Hematopoietic multipotent progenitor cell treated with erythropoietin and hydrocortisone succinate and interleukin-3 and kit ligand, for 6 days (in vitro differentiated cells): ENCODE measurements around the gene PPP1R8.
"Not testable (repeated sequence)": the region's sequence is repeated elsewhere in the genome, so short reads cannot be mapped to it uniquely, and the experiment has no call there.

Experiments
- DNase-seq: peaks from one replicate; pipeline ENCODE4 v3.0.0-alpha.2; 2015

The PPP1R8 gene

DNA sequence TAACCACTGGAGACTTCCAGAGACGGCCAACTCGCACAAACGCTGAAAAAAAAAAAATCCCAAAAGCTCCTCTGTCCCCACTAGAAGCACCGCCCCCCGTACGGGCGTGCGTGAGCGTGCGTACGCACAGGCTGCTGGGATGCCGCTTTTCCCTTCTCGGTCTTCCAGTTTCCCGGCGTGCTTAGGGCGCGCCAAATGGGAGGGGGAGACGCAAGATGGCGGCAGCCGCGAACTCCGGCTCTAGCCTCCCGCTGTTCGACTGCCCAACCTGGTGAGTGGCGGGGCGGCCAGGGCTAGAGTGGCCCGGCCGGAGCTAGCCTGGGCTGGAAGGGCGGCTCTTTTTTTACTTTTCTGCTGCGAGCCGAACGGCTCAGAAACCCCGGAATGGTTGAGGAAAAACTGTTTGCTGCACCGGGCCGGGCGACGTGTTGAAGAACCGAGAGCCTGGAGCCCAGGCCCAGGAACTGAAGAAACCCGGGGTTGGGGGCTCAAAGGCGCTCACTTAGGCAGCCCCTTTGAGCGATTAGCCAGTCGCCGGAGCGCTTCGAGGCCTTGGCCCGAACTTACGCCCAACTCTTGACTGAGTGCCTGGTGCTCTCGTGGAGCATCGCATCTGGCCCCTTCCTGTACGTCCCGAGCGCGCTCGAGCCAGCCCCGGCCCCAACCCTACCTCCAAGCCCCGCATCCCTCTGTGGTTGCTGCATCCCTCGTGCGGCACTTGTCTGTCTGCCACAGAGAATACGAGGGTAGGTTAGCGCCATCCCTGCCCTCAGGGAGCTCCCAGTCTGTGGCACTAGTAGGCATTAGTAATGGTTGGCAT lies at the start of gene PPP1R8:
Gene PPP1R8 (plus strand): TSS at position 162 of the 820 bp plus-strand sequence. CDS start 54 bp downstream, at position 216.
- peak; percentile 98 for DNase-seq

DNA sequence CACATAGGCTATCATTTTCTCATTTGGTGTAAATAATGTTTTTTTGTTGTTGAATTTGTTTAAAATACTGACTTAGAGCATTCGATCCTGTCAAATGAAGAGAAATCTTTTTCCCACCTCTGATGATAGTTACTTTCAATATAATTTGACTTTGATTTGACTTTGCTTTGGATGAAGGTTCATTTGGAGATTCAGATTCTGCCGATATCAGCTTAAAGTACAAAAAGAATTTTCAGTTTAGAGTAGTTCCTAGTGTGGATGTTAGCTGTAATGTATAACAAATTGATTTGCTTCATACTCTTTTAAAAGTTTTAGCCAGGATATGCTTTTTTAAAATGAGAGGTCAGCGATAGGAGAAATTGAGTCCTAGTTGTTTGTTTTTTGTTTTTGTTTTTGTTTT lies 47.6 kb upstream of the PPP1R8 start:
- DNase-seq = no peak

DNA sequence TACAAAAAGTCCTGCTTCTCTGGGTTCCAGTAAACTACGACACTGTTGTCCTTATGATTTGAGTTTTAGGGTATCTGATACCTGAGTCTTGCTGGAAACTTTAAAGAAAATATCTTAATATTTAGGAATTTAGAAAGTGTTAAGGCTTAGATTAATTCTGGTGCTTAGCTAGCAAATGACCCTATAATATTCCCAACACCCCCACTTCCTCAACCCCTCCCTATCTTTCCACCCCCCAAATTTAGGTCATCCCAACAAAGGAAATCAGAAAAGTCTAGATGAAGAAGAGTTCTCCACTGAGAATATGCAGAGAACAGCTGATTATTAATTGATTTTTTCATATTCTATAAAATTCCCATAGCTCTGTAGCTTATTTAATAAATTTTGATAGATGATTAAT lies 45.9 kb upstream of the PPP1R8 start:
- no peak for DNase-seq

DNA sequence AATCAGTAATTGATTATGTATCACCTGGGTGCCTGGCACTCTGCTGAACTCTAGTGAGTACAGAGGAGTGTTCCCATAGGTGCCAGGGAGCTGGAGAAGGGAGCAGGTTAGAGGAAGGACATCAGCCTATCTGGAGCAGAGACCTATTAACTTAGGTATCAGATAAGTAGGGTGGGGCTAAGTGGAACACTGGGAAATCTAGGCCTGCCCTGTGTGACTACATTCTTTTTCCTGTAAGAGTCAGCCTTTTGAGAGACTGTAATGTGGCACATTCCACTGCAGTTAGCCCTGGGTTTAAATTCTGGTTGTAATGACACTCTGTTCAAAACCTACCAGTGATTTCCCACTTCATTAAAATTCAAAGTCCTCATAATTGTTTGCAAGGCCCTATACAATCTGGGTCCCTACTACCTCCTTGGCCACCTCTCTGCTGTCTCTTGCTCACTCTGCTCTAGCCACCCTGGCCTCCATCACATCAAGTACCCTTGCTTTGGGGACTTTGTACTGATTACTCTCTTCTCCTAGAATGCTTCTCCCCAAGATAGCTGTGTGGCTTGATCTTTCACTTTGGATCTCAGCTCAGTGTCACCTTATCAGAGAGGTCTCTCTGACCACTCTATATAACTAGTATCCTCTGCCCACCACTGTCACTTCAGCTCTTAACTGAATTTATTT lies 44.7 kb upstream of the PPP1R8 start:
- peak; percentile 18 for DNase-seq

DNA sequence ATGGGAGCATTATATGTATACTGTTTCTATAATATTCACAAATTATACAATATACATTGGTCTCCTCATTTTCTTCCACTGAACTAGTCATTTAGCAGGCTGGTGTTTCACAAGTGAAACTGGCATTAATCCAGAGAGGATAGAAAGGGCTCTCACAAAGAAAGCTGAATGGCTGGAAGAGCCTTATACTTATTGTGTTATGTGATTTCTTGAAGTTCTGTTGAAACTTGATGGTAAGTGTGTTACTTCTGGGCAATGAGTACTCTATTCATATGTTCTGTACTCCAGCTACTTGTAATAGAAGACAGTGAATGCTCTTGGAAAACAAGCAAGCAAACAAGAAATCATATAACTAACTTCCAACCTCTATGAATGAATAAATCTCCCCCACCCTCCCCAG lies 42.7 kb upstream of the PPP1R8 start:
- peak; percentile 39 for DNase-seq

DNA sequence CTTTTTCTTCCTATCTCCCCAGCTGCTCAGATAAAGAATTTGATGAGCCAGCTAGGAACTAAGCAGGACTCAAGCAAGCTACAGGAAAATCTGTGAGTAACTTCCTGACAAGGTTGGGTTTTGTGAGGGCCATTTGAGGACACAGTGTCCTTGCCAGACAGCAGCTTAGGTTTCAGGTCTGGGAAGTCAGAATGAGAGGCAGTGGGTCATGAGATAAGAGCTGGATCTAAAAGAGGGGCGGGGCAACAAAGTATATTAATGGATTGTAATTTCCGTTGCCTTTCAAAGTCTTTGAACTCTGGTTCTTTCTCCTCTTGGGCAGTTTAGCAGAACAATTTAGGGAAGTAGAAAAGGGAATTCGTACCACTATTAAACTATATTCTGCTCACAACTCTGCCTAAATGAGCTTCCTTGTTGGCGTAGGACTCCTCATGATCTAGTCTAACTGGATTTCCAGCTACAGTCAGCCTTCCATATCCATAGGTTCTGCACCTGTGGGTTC lies 41.0 kb upstream of the PPP1R8 start:
- peak; percentile 79 for DNase-seq

DNA sequence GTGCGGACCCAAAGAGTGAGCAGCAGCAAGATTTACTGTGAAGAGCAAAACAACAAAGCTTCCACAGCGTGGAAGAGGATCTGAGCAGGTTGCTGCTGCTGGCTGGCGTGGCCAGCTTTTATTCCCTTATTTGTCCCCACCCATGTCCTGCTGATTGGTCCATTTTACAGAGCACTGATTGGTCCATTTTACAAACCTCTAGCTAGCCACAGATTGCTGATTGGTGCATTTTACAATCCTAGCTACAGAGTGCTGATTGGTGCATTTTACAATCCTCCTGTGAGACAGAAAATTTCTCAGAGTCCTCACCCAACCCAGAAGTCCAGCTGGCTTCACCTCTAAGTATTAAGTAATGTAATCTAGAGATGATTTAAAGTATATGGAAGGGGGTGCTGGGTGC lies 40.3 kb upstream of the PPP1R8 start:
- not testable (repeated sequence) for DNase-seq

DNA sequence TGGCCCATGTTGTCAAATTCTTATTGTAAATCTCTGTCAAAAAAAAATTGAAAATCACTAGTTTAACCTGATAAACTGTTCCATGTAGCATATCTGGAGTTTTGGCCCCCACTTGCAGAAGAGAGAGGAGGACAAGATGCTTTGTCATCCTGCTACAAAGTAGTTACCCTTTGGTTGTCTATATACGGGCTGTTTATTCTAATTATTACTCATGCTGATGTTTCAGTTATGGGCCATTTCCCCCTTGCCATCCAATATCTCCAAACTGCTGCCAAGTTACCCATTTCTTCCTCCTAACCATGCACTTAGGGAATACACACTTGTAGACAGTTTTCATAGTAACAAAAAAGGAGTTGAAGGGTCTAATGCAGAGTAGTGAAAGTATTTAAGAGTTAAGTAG lies 35.0 kb upstream of the PPP1R8 start:
- DNase-seq = no peak

DNA sequence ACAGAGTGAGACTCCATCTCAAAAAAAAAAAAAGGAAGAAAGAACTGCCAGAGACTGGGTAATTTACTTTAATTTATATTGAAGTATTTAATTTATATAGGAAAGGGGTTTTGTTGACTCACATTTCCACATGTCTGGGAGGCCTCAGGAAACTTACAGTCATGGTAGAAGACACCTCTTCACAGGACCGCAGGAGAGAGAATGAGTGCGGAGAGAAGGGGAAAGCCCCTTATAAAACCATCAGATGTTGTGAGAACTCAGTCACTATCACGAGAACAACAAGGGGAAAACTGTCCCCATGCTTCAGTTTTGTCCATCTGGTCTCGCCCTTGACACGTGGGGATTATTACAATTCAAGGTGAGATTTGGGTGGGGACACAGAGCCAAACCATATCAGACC lies 25.8 kb upstream of the PPP1R8 start:
- DNase-seq = no peak

DNA sequence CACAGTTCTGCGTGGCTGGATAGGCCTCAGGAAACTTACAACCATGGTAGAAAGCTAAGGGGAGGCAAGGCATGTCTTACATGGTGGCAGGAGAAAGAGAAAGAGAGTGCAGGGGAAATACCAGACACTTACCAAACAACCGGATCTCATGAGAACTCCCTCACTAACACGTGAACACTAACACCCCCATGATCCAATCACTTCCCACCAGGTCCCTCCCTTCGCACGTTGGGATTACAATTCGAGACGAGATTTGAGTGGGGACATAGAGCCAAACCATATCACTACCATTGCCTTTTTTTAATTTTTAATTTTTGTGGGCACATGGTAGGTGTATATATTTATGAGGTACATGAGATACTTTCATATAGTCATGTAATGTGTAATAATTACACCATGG lies 23.8 kb upstream of the PPP1R8 start:
- no peak for DNase-seq

DNA sequence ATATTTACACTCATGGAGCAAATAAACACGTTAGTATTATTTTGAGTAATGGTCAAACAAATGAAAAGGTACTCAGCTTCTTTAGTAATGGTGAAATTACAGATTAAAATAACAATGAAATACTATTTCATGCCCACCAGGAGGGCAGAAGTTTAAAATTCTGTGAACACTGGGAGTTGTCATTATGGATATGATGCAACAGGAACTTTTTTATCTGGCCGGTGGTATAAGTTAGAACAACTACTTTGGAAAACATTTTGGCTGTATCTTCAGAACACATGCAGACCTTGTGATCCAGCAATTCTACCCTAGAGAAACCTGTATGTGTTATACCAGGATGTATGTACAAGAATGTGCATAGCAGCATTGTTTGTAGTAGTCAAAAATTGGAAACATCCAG lies 23.2 kb upstream of the PPP1R8 start:
- no peak for DNase-seq

DNA sequence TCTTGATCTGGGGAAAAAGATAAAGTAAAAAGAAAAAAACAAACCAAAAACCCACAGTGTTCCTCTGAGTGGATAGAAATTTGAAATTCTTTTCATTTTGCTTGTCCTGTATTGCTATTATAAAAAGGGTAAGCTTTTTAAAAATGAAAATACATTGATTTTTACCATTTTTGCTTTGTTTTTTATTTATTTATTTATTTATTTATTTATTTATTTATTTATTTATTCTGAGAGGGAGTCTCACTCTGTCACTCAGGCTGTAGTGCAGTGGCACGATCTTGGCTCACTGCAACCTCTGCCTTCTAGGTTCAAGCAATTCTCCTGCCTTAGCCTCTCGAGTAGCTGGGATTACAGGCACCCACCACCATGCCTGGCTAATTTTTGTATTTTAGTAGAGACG lies 22.5 kb upstream of the PPP1R8 start:
- not testable (repeated sequence) for DNase-seq

DNA sequence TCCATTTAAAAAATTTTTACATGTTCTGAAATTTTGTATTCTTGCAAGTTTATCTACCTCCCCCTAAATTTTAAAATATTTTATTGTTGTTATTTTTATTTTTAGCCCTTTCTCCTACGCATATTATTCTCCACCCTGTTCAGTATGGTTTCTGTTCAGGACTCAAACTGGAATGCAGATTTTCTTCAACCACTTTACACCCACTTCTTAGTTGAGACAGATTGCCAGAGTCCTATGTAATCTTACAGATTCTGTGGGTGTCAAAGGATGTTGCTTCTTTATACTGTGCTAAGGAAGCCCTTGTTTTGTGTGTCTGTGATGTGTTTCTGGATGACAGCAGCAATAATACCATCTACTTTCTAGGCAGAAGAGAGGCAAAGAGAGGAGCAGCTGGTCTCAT lies 20.7 kb upstream of the PPP1R8 start:
- DNase-seq = no peak

DNA sequence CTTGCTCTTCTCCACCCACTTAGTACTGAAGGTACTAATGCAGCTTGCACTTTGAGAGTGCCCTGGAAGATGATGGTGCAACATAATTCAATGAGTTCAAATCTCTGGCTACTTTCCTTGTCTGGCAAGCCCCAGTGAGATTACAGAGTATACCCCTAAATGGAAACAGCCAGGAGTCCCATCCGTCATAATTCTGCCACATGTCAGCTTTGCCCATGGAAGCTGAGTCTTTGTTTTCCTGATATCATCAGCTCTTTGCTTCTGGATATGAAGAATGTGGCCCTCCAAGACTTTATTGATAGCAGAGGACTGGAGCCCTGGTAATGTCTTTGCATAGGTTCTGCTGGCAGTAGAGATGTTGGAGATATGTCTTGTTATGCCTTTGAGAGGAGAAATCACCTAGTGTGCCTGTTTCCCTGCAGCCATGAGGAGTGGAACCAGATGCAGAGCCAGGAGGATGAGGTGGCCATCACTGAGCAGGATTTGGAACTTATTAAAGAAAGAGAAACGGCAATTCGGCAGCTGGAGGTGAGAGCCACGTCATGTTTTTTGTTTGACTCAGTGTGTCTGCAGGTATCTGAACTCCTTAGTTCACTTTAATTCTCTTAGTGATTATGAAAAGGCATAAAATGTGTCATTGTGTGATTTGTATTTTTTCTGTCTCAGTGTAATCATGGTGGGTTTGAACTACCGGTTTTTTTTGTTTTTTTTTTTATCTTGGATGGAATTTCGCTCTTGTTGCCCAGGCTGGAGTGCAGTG lies 18.7 kb upstream of the PPP1R8 start:
- no peak for DNase-seq

DNA sequence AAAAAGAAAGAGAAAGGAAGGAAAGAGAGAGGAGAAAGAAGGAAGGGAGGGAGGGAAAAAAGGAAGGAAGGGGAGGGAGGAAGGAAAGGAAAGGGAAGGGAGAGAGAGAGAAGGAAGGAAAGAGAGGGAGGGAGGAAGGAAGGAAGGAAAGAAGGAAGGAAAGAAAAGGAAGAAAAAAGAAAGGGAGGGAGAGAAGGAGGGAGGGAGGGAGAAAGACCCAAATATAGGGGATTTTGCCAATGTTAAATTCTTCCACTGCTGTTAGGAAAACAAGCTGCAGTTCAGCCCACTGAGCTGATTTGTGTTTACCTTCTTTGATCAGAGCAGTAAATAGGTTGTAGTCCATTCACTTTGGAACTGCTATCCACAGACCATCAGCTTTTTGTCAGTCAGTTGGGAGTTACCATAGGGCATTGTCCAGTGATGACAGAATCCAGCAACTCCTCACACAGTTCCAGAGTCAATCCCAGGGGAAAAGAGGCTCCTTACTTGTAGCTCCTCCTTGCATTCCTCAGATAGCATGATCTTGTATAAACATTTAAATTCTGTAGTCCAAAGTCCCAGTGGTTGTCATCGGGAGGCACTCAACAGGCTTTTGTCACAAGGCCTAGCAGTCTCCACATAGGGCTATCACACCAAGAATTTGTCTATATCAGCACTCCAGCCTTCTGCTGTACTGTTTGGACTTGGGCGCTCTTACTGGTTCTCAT lies 13.5 kb upstream of the PPP1R8 start:
- no peak for DNase-seq

DNA sequence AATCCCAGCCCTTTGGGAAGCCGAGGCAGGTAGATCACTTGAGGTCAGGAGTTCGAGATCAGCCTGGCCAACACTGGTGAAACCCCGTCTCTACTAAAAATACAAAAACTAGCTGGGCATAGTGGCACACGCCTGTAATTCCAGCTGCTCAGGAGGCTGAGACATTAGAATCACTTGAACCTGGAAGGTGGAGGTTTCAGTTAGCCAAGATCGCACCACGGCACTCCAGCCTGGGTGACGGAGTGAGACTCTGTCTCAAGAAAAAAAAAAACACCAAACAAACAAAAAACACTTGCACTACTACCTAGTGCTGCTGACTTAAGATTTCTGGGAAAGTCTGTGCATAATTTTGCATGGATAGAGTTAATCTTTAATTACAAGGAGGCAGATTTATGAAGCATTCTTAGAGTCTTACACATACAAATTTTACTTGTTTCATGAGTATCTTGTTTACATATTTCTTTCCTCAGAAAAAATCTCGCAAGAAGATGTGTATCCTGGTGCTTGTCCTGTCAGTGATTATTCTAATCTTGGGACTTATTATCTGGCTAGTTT lies 8.7 kb upstream of the PPP1R8 start:
- no peak for DNase-seq

DNA sequence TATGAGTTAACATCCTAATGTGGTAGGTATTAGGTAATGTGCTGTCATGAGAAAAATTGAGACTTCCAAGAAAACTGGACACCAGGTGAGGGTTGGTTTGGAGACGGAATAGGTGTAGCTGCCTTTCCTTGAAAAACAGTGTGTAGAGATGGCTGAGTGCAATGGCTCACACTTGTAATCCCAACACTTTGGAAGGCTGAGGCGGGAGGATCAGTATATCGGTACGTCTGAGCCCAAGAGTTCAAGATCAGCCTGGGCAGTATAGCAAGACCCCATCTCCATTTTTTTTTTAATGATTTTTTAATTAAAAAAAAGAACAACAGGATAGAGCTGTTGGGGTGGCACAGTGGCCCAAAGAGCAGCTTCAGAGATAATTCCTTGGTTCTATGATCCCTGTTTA lies 6.8 kb upstream of the PPP1R8 start:
- DNase-seq = no peak

DNA sequence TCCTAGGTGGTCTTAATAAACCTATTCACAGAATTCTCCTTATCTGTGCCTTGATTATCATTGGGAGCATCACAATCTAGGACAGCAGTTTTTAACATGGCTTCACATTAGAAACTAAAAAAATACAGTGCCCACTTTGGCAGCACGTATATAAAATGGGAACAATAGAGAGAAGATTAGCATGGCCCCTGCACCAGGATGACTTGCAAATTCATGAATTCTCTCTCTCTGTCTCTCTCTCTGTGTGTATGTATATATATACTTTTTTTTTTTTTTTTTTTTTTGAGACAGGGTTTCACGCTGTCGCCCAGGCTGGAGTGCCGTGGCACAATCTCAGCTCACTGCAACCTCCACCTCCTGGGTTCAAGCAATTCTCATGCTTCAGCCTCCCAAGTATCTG lies 6.2 kb upstream of the PPP1R8 start:
- no peak for DNase-seq

DNA sequence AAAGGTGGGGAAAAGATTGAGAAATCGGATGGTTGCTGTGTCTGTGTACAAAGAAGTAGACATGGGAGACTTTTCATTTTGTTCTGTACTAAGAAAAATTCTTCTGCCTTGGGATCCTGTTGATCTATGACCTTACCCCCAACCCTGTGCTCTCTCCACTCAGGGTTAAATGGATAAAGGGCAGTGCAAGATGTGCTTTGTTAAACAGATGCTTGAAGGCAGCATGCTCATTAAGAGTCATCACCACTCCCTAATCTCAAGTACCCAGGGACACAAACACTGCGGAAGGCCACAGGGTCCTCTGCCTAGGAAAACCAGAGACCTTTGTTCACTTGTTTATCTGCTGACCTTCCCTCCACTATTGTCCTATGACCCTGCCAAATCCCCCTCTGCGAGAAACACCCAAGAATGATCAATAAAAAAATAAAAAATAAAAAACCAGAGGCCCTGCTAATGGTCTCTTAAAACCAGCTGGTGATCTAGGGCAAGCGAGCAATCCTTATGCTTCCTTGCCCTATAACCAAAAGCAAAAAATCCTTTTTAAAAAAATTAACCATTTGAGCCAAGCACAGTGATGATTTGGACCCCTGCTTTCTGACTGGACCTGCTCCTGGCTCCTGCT lies 1.1 kb upstream of the PPP1R8 start:
- not testable (repeated sequence) for DNase-seq

DNA sequence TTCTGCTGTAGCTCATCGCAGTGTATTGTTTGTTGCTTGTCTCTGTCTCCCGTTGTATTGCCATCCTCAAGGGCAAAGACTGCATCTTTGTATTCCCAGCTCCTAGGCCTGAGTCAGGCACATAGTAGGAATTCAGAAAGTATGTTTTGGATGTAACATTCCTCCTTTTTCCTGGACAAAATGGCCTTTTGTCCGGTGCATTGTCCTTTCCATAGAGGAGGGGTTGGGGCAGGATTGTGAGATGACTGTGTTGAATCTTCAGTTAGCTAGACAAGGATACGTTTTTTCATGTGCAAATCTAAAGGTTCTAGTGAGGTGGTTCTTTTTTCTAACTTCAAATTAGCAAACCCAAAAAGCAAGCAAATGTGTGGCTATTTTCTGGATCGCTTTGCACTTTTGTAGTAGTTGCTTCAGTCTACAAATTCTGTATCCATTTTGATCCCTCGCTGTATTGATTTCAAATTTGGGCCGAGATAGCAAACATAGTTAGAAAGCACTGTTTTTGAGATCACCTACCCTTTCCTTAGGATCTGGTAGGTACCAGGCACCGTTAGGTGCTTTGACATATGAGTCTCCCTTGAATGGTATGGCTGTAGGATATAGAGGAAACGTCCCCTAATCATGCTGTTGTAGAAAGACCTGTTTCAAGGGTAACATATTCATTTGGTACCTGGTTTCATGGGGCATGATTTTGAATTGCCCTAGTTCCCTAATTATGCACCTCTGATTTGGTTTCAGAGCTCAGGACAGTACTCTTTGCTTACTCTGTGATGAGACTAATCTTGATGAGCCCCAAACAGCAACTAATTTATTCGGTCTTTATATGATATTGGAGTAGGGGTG lies 1.2 kb downstream of the PPP1R8 start:
- DNase-seq = peak; percentile 25

DNA sequence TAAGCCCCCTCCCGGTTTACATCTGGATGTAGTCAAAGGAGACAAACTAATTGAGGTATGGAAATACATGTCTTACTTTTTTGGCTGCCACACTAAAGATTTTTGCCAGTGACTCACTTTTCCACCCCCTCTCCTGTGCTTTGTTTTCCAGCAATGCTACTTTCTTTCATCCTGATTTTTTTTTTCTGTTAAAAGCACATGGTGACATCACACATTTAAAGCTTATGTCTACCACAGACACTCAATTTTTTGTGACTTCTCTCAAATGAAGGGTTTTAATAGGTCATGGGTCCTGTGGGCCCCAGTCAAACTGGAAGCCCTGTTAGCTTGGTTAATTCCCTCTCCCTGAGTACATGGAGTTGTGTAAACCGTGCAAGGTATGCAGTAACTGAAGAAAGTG lies 2.2 kb downstream of the PPP1R8 start:
- no peak for DNase-seq
